HL-60 (cell line): ENCODE results near the gene GBP1.

Source experiments
- CTCF ChIP-seq: IDR thresholded peaks from one replicate; pipeline ENCODE4 v1.5.1; 2011; ENCODE audit warnings: low read length, control low read depth, inconsistent platforms; ENCODE audit not compliant: insufficient read depth
- GABPA ChIP-seq: IDR thresholded peaks from 2 replicates; pipeline ENCODE4 v1.6.1; 2012; ENCODE audit warnings: low read depth

GRCh38 chr1:89050649-89051033 lies 14.4 kb downstream of the GBP1 start:
- TF ChIP-seq CTCF, result no peak
- no peak for TF ChIP-seq GABPA
